Vagina (tissue), 2 donors: ENCODE data around the gene ADPRM.

Experiments
- POLR2AphosphoS5 ChIP-seq, 2 donors: sonication (generic); formaldehyde crosslinking; IDR thresholded peaks; one replicate each; pipeline ENCODE4 v1.9.0; 2017; ENCODE audit warnings: antibody characterized with exemption in 2 of 2, mild to moderate bottlenecking in 2 of 2, low read depth in 1 of 2; ENCODE audit not compliant: insufficient read depth in 1 of 2
- TF ChIP-seq, protein P1 (sequence below), 3 experiments: fragments of 450-650 bp in 2 of 3; fragments of 200-600 bp in 1 of 3; sonication (generic) in 1 of 3; IDR thresholded peaks; one replicate each; pipeline ENCODE4 v1.5.1; 2017 to 2019; ENCODE audit warnings: antibody characterized with exemption in 3 of 3, mild to moderate bottlenecking in 2 of 3, moderate library complexity in 2 of 3

DNA sequence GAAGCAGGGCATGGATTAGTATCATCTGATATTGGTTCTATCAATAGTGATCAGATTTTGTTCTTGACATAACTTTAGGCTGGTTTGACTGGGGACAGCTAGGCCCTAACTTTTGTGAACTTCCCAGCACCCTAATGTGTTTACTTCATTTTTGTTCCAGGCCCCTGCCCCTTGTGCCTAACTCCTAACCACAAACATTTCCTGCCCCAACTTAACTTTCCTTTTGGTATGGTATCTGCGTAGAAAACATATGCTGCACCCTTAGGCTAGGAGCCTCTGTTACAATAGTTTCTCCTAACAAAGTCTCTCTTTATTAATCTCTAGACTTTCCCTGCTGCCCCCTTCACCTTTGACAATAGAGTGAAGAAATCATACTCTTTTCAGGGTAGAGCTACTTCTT lies 2.5 kb downstream of the ADPRM start:
- TF ChIP-seq, protein P1, sequence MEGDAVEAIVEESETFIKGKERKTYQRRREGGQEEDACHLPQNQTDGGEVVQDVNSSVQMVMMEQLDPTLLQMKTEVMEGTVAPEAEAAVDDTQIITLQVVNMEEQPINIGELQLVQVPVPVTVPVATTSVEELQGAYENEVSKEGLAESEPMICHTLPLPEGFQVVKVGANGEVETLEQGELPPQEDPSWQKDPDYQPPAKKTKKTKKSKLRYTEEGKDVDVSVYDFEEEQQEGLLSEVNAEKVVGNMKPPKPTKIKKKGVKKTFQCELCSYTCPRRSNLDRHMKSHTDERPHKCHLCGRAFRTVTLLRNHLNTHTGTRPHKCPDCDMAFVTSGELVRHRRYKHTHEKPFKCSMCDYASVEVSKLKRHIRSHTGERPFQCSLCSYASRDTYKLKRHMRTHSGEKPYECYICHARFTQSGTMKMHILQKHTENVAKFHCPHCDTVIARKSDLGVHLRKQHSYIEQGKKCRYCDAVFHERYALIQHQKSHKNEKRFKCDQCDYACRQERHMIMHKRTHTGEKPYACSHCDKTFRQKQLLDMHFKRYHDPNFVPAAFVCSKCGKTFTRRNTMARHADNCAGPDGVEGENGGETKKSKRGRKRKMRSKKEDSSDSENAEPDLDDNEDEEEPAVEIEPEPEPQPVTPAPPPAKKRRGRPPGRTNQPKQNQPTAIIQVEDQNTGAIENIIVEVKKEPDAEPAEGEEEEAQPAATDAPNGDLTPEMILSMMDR (IDR thresholded peaks at IDR 0.05): no peak
- TF ChIP-seq POLR2AphosphoS5 (IDR thresholded peaks at IDR 0.05; ENCODE audit: insufficient read depth in 1 of 2, low read depth in 1 of 2): no peak
